Kidney (tissue), 14 donors: ENCODE results near the gene CYP8B1. TPM values are rescaled to one million over a fixed set of nuclear protein-coding genes. Genes with fewer than 3 reads are reported as not detected.

Source experiments
- DNase-seq, 5 donors: peaks; one replicate each; pipeline ENCODE4 v3.0.0-alpha.2; 2013 to 2020
- FAIRE-seq: peaks from 2 replicates; lab custom pipeline; 2012; peaks lifted over from hg19 to GRCh38; lab: Jason Lieb, UNC
- H3K27ac ChIP-seq, 2 donors: one replicate each; pipeline ENCODE4 v1.7.0; 2013; ENCODE audit warnings: low read depth in 2 of 2, low read length in 2 of 2, inconsistent platforms in 1 of 2
- H3K27me3 ChIP-seq: one replicate; pipeline ENCODE4 v1.7.1; 2013; ENCODE audit warnings: low read length, inconsistent platforms; ENCODE audit not compliant: control insufficient read depth, insufficient read depth
- H3K36me3 ChIP-seq, 3 donors: one replicate each; pipeline versions ENCODE4 v1.7.0 to v1.7.1; 2013; ENCODE audit warnings: low read length in 3 of 3, control low read depth in 1 of 3, inconsistent platforms in 1 of 3; ENCODE audit not compliant: insufficient read depth in 3 of 3, control insufficient read depth in 2 of 3
- H3K4me1 ChIP-seq, 3 donors: one replicate each; pipeline versions ENCODE4 v1.7.0 to v1.7.1; 2013; ENCODE audit warnings: low read length in 3 of 3, inconsistent platforms in 1 of 3, low read depth in 1 of 3; ENCODE audit not compliant: control insufficient read depth in 2 of 3, insufficient read depth in 2 of 3
- H3K4me3 ChIP-seq, 3 donors: one replicate each; pipeline versions ENCODE4 v1.7.0 to v1.8.1; 2013; ENCODE audit warnings: low read length in 3 of 3, control low read depth in 1 of 3, inconsistent platforms in 1 of 3
- H3K9ac ChIP-seq, 3 donors: one replicate each; pipeline versions ENCODE4 v1.7.0 to v1.7.1; 2013; ENCODE audit warnings: low read length in 3 of 3, control low read depth in 1 of 3, inconsistent platforms in 1 of 3
- H3K9me3 ChIP-seq, 3 donors: one replicate each; pipeline versions ENCODE4 v1.7.0 to v1.7.1; 2013; ENCODE audit warnings: low read length in 3 of 3, control low read depth in 1 of 3, inconsistent platforms in 1 of 3; ENCODE audit not compliant: control insufficient read depth in 2 of 3, insufficient read depth in 1 of 3
- CTCF ChIP-seq: IDR thresholded peaks from 3 replicates; pipeline ENCODE4 v1.5.1; 2012; ENCODE audit warnings: mild to moderate bottlenecking, moderate library complexity, borderline replicate concordance; ENCODE audit not compliant: insufficient read depth; ENCODE audit errors: extremely low read depth
- intact Hi-C: fragments of 100-400 bp; cut with DNase I; formaldehyde crosslinking; loops from one replicate; pipeline ENCODE4 v1.11.1; 2022
- polyA plus RNA-seq: library from polyadenylated mRNA; stranded (reverse); fragments of 350-450 nt; fragmentation: Illumina TruSeq; extraction: RNeasy Lipid Tissue Mini Kit (QIAGEN cat#74804); gene quantifications from one replicate; pipeline ENCODE4 v1.2.3, GENCODE V29; 2014; ENCODE audit warnings: low read depth, low replicate concordance; ENCODE audit not compliant: insufficient read depth
- total RNA-seq: library from RNA; stranded (reverse); fragmentation: NEBNext Ultra II Directional; extraction: Animal tissue kit (Norgen Biotek cat#: 25700); gene quantifications from one replicate; pipeline ENCODE4 v1.2.1, GENCODE V29; 2021
- donor health status: control.
- donor health status: control.
- donor health status: control.
- donor health status: control.
- donor health status: control.
- donor health status: DM: yes; HTN: yes; CAD: no.
- donor health status: Normal renal cell carcinoma (clear cell type).

The CYP8B1 gene
- total and polyA plus RNA-seq, 2 donors from 2014 or later = 4.3 to 10.4 TPM

GRCh38 chr3:42827654-42828053, 48.0 kb downstream of the CYP8B1 start:
- Histone ChIP-seq H3K27me3 (no peaks in the 10 kb centered on the region), H3K9ac (no peak overlapping the region), H3K9me3 (no peaks in the 10 kb centered on the region), H3K4me1 (no peaks in the 10 kb centered on the region), H3K27ac (no peak overlapping the region), H3K36me3 (no peaks in the 10 kb centered on the region), H3K4me3 (no peak overlapping the region)
- no peak for TF ChIP-seq CTCF
- intact Hi-C loops = no loop called here
- FAIRE-seq (no peak), DNase-seq (no peak)

- no peak for FAIRE-seq
- H3K9ac ChIP-seq = no peak overlapping the region
Measured at GRCh38 chr3:42827023-42827422, 48.7 kb downstream of the CYP8B1 start.

GRCh38 chr3:42826141-42826540, 49.5 kb downstream of the CYP8B1 start:
- no peaks in the 10 kb centered on the region for H3K4me1 ChIP-seq
- DNase-seq (no peak), FAIRE-seq (no peak)
- H3K9ac ChIP-seq = no peak overlapping the region
- H3K4me3 ChIP-seq = no peak overlapping the region
- H3K9me3 ChIP-seq = no peaks in the 10 kb centered on the region
- H3K27me3 ChIP-seq = no peaks in the 10 kb centered on the region
- no peaks in the 10 kb centered on the region for H3K36me3 ChIP-seq
- intact Hi-C loops = no loop called here
- TF ChIP-seq CTCF = no peak
- no peak overlapping the region for H3K27ac ChIP-seq

More at GRCh38 chr3:42827023-42827422, 48.7 kb downstream of the CYP8B1 start:
- no peak for TF ChIP-seq CTCF
- DNase-seq = no peak
- intact Hi-C loops = no loop called here
- no peaks in the 10 kb centered on the region for H3K9me3 ChIP-seq
- H3K4me3 ChIP-seq = no peak overlapping the region
- no peaks in the 10 kb centered on the region for H3K36me3 ChIP-seq
- H3K27ac ChIP-seq = no peak overlapping the region
- H3K4me1 ChIP-seq = no peaks in the 10 kb centered on the region
- H3K27me3 ChIP-seq = no peaks in the 10 kb centered on the region

GRCh38 chr3:42823351-42823750, 52.3 kb downstream of the CYP8B1 start:
- no peak overlapping the region for H3K27ac ChIP-seq
- DNase-seq (no peak), FAIRE-seq (no peak)

More at GRCh38 chr3:42823351-42823750, 52.3 kb downstream of the CYP8B1 start:
- Histone ChIP-seq H3K9ac (no peak overlapping the region), H3K36me3 (no peaks in the 10 kb centered on the region), H3K4me1 (peaks cover 0 to 2% (median 0%) of the 10 kb centered on the region in 3 donors), H3K9me3 (no peaks in the 10 kb centered on the region), H3K27me3 (no peaks in the 10 kb centered on the region), H3K4me3 (no peak overlapping the region)
- no peak for TF ChIP-seq CTCF
- intact Hi-C loops = no loop called here
